Inferior parietal cortex (tissue), 1 donor: ENCODE measurements around the gene PRDM16.

Source experiments
- DNase-seq: peaks from one replicate; pipeline ENCODE4 v3.0.0-alpha.2; 2016; ENCODE audit errors: extremely low spot score

PRDM16 gene

DNA sequence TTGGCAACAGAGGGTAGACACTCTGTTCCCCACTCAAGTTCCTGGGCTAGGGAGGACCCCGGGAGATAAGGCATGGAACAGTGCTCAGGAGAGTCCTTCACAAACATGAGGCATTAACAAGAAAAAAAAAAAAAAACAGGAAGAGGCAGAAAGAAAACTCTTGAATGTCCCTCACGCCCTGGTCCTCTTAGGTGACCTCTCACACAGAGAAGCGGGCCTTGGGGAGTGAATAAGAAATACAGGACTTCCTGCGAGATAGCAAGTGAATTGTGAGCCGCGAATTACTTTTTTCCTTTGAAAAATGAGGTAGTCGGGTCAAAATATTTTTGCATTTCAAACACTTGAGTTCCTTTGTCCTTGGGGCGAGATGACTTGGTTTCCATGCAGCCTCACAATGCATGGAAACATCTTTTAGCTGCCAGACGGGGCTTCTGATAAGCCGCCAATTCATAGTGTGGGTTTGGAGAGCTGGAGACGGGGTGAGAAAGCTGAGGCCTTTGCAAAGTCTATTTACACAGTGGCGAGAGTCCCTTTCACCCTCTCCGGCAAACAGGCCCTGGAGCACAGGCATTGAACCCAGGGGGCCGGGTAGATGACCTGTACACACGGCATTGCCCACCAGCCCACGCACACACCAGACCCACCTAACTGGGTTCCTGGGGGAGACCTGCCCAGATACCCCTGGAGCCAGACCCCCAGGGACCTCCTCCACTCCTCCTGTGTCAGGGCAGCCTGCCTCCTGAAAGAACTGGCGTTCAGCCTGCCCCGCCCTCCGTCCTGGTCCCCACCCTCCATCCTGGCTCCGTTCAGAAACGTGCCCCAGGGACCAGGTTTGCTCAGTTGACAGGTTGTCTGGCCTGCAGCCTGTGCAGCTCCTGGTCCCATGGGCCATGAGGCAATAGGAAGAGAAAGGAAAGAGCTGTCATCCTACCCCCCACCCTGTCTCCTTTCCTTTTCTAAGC lies 192.3 kb downstream of the PRDM16 start:
- DNase-seq = no peak

DNA sequence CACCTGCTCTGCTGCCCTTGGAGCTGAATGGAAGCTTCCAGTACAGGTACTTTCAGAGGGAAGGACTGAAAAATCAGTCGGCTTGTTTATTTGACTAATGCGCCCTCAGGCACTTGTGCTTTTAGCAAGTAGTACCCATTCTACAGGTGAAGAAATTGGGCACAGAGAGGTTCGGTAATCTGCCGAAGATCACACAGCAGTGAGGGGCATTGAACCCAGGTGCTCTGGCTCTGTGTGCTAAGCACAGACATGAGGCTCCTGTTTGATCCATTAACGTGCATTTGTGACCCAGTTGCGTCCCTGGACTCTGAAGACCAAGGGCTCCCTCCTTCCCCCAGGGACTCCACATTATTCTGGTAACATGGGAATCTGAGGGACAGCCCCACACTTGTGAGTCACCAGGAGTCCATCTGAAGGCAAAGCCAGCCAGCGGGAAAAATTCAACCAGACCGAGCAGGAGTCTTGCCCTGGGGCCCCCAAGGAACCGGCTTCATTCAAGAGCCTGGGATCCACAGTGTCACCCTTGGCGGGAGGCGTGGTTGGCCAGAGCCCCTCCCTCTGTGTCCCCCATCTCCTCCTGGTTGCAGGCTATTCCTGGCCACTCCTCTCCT lies 193.1 kb downstream of the PRDM16 start:
- no peak for DNase-seq

DNA sequence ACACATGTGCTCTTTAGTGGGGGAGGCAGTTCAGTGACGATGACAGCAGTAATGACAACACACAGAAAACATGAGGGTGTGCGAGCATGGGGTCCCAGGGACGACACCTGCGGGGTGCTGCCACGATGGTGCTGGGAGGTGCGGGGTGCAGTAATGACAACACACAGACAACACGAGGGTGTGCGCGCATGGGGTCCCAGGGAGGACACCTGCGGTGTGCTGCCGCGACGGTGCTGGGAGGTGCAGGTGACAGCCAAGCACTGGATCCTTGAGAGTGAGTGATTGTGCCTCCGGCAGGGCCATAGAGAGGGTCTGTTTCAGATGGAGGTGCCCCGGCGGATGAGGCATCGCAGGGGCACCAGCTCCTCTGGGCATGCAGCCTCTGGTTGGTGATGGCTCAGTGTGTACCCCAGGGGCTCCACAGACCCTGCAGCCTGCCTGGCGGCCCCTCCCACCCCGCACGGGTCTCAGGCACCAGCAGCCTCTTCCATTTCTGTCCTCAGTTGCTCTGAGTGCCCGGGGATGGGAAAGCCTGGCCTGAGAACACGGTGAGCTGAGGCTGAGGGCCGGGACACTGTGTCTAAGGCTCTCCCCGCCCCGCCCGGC lies 193.8 kb downstream of the PRDM16 start:
- DNase-seq = no peak

DNA sequence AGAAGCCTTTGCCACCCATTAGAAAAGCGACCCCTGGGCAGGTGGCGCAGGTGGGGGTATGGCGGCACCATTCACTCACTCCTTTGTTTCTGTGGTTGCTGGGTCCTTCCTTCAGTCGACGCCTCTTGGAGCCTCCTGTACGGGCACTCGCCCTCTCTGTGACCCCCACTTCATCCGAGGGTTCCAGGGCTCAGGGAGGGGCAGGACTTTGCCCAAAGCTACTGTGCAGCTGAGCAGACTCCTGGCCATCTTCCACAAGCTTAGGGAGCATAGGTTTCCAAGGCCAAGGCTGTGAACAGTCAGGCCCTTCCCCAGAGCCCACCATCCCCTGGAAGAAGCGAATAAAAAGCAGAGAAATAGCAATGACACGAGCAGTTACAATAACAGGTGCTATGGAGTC lies 194.8 kb downstream of the PRDM16 start:
- no peak for DNase-seq

DNA sequence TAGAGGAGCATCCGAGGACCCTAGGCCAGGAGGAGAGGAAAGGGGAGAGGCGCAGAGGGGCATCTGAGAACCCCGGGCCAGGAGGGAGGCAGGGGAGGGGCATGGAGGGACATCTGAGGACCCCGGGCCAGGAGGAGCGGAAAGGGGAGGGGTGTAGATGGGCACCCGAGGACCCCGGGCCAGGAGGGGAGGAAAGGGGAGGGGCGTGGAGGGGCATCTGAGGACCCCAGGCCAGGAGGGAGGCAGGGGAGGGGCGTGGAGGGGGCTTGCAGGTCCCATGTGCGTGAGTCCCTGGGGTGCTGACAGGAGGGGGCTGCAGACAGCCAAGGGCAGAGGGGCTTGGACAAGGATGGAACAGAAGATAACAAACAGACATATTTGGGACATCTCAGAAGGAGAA lies 195.5 kb downstream of the PRDM16 start:
- no peak for DNase-seq

DNA sequence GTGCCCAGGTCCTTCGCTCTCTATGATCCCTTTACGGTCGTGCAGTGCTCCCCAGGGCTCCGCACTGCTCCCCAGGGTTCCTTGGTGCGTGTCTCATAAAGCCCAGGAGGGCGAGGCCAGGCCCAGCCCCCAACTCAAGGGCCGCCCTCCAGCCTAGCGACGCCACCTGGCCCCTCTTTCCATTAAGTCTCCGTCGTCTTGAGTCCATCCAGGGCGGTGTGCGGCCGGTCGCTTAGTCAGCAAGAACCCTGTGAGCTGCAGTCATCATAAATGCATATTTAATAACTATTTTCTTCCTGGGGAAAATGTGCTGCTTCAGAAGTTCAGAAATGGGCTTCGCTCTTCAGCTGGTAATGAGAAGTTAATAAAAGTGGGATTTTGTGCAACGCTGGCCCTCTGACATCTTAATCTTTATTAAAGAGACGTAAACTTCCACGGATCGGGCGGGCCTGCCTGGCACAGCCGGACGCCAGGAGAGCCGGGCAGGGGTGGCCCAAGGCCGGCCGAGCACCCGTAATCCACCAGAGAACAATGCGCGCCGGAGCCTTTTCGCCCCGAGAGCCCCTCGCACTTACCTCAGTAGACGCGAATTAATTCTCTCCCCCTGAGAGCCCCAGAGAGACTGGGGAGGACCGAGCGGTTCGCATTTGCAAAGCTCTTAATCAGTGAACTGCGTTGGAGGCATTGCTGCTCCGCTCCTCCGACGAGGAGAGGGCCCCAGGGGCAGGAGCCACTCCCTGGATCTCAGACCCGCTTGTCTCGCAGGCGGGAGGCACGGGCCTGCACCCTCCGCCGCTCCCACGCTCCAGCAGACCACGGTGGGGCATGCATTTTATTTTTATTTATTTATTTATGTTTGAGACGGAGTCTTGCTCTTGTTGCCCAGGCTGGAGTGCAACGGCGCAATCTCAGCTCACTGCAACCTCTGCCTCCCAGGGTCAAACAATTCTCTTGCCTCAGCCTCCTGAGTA lies 197.1 kb downstream of the PRDM16 start:
- no peak for DNase-seq

DNA sequence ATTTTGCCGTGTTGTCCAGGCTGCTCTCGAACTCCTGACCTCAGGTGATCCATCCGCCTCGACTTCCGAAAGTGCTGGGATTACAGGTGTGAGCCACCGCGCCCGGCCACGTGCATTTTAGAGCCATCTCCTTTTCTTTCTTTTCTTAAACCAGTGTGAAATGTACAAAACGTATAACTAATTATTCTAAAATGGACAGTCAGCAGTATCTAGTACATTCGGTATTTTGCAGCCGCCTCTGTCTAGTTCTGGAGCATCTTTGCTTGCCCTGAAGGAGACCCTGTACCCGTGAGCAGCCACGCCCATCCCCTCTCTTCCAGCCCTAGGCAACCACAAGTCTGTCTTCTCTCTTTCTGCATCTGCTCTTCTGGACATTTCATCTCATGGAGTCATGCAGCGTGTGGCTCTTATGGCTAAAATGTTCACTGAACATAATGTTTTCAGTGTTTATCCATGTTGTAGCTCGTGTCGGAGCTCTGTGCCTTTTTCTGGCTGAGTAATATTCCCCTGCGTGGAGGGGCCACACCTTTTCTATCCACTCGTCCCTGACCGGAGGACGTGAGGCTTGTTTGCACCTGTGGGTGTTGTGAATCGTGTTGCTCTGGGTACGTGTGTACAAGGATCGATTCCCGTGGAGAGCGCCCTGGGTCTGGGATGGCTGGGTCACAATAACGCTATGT lies 198.0 kb downstream of the PRDM16 start:
- no peak for DNase-seq

DNA sequence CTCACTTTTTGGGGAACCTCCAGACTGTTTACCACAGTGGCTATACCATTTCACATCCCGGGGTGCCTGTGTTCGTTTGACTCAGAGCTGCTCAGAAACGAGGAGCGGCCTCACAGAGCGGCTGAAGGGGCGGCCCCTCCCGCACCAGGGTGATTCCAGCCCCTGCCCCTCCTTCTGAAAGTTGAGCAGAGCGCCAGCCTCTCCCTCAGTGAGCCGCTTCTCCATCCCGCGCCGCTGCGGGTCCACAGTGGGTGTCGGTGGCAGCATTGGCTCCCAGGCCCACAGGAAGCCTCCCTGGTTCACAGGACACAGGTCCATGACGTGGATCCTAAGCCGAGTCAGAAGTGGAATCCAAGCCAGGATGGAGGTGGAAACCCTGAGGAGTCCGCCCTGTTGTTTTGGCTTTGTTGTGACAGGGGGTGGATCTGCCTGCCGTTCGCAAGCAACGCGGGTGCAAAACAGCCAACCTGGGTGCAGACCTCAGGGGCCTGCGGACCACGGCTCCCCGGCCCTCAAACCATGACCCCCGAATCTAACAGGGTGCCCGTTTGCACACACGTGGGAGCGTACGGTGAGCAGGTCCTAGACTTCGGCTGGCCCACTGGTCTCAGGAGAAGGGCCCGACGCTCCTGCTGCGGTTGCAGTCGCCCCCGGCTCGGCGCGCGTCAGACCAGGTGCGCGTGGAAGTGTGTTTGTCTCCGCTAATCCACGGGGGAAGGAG lies 198.7 kb downstream of the PRDM16 start:
- no peak for DNase-seq

DNA sequence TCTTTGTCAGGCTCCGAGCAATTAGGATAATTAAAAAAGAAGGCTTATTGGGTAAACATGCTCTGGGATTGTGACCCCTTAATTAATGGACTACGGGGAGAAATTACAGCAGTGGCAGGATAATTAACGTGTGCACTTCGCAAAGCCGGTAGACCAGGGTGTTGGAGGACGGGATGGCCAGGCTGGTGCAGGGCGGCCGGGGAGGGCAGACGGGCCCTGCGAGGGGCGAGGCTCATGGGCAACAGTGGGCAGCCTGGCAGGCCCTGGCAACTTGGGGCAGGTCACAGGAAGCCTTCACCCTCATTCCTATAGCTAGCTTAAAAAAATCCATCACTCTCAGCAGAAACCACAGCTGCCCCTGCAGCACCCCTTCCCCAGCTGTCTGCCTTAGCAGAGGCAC lies 199.3 kb downstream of the PRDM16 start:
- no peak for DNase-seq

DNA sequence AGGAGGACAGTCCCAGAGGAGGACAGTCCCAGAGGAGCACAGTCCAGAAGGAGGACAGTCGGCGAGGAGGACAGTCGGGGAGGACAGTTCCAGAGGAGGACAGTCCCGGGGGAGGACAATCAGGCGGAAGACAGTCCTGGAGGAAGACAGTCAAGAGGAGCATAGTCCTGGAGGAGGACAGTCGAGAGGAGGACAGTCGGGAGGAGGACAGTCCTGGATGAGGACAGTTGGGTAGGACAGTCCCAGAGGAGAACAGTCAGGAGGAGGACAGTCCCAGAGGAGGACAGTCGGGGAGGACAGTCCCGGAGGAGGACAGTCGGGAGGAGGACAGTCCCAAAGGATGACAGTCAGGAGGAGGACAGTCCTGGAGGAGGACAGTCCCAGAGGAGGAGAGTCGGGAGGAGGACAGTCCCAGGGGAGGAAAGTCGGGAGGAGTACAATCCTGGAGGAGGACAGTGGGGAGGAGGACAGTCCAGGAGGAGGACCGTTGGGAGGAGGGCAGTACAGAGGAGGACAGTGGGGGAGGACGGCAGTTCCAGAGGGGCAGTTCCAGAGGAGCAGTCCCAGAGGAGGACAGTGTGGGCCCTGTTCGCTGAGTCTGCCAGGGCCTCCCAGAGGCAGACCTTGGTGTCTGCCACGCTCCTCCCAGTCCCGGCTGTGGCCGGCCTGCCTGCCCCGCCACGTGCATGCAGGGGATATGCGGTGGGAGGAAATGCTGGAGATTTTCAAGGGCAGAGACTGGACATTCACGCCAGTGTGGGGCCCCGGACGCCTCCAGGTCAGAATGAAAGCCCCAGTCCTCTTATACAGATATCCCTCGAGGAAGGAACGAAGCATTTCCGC lies 201.6 kb downstream of the PRDM16 start:
- DNase-seq = no peak

DNA sequence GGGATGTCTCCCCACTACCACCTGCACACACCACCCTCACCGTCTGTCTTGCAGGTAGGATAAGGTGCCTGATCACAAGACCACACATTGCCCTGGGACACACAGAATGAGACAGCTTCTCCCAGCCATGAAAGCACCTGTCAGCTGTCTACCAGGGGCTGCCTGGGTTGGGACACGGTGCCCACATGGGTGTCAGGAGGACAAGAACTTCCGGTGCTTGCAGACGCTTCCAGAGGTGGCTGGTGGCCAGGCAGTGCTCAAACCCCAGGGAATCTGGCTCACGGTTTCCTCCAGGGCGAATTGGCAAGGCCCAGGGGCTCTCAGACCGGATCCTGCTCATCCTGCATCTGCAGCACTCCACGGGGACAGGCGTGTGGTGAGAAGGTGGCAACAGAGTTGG lies 202.9 kb downstream of the PRDM16 start:
- no peak for DNase-seq

DNA sequence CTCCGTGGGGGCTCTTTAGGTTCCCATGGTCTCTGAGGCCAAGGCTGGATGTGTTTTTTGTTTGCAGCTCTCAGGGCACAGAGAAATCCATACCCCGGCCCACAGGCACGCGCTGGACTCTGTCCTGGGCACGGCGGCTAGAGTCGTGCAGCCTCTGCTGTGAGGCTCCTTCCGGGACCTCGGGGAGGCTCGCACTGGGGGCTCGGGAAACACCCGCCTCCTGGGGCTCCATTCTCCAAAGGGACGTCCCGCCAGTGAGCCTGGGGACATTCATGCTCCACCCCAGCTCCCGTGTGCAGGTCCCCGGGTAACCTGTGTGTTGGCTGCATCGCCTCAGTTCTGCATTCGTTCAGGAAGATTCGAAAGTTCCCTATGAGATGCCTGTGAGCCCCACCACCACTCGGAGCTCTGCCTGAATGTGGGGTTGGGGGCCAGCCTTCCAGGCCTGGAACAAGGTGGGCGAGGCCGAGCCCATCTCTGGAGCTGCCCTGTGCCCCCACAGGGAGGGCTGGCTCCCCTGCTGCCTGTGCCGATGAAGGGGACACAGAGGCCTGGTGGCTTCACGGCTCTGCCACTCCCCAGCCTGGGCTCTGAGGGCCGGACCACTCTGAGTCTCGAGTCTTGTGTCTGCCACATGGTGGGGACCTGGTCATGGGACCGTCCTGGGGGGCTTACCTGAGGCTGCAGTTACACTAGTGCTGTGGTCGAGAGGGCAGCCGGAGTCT lies 203.5 kb downstream of the PRDM16 start:
- DNase-seq = no peak

DNA sequence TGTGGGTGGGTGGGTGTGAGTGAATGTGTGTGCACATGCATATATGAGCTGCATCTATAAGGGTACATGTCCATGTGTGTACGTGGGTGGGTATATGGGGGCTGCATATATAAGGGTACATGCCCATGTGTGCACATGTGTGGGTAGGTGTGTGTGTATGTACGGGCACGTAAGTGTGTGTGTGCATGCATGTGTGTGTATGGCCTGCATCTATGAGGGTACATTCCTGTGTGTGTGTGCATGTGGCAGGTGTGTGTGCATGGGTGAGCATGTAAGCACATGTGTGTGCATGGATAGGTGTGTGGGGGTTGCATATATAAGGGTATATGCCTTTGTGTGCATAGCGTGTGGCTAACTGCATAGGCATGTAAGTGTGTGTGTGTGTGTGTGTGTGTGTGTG lies 204.4 kb downstream of the PRDM16 start:
- no peak for DNase-seq

DNA sequence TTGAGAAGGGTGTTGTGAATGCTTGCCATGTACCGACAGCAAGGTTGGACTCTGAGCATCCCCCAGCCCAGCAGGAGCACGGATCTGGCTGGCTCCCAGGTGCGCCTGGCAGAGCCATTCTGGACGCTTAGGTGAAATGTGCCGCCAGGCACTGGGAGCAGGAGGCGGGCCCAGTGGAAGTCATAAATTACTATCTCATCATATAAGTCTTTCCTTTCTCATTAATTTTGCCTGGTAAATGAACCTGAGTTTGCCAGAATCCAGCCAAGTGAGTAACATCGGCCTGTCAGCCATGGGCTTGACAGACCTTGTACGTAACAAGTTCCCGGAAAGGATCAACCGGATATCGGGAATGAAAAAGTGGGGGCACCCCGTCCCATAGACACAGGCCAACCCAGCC lies 206.0 kb downstream of the PRDM16 start:
- DNase-seq = no peak

DNA sequence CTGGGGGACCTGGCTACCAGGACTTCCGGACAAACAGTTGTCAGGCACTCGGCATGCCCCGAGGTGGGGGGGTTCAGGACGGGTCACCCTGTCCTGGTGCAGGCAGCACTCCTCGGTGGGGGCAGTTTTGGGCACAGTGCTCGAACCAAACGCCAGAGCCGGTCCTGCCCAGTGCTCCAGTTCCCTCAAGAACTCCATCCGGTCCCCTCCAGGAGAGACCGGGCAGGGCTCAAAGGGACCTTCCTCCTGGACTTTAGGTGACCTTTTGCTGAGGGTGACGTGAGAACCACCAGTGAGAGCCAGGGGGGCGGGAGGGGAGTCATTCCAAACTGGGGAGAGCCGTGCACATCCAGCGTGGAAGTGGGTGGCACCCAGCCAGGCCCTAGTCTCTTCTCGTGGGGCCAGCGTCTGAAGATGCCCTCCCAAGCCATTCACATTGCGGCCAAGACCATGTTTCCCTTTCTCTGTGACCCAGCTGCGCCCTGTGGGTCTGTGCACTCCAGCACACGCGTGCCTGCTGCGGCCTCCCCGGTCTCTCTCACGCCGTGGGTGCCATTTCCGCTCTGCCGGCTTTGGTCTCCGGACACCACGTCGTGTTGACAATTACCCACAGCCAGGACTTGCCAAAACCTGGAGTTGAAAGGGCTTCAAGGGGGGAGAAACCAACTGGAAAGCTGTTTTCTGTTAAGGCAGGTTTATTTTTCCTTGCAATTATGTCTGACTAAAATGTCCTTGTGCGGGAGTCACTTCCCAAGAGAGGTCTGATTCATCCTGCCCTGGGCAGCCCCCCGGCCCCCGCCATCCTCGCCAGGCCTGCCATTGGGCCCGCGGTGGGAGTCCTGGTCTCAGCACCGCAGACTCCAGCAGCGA lies 206.7 kb downstream of the PRDM16 start:
- no peak for DNase-seq

DNA sequence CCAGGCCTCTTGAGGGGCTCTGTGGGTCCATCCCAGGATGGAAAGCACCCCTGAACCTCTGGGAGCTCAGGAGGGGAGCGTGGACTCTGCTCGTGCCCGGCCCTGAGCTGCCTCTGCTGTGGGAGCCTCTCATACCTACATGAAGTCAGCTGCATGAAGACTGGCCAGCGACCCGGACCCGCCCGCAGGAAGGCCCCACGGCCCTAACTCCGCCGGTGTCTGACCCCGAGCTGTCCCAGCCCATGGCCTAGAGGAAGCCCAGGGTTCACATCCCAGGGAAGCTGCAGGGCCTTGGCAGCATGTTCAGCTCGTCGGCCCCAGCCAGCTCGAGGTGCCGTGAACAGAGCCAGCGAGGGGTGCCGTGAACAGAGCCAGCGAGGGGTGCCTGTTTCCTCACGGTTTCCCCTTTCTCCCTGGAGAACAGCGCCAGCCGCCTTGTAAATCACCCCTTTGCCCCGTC lies 207.4 kb downstream of the PRDM16 start:
- no peak for DNase-seq

DNA sequence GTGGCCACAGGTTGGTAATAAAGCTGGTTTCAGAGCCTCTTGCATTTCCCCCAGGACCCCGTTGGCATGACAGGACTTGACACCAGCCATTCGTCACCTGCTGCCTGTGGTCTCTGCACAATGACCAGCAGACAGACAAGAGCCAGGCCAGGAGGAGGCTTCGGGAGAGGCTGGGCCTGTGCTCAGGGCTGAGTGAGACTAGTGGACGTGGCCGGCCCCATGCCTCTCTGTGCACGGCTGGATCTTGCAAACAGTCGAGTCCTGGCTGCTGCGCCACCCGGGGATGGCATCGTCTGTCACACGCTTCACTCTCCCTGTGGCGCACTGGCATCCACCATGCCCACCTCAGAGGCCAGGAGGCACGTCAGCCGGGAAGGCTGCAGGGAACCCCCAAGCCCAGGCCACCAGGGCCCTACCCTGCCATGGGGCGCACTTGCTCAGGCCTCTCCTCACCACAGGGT lies 208.0 kb downstream of the PRDM16 start:
- no peak for DNase-seq

DNA sequence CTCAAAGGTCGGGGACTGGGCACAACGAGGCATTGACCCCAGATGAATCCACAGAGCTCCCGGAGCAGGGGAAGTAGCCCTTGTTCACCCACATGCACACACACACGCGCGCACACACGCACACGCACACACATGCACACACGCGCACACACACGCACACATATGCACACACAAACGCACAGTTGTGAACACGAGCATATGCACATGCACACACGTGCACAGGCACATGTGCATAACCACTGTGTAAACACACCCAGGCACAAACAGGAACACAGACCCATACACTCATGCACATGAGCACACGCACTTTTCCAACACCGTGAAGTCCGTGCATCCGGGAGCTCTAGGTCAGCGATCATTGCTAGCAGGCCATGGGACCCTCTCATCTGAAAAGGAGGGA lies 208.6 kb downstream of the PRDM16 start:
- DNase-seq = no peak
